Measurements from ENCODE around the gene NSF. TPM values are rescaled to one million over a fixed set of nuclear protein-coding genes. Genes with fewer than 3 reads are reported as not detected.
"Not testable (repeated sequence)": the region's sequence is repeated elsewhere in the genome, so short reads cannot be mapped to it uniquely, and the experiment has no call there.

The NSF gene
- total RNA-seq, 4 donors from 2014 or later: 21.0 to 33.7 (median 28.0) TPM

- WGBS, 2 donors: no CpG with 5 or more reads among the region's 2 CpGs
- intact Hi-C loops (cut with DNase I; ENCODE audit: low total_unique reads); DNase-seq (ENCODE audit: low spot score in 2 of 2); H3K4me3 ChIP-seq (ENCODE audit: low read depth, poor library complexity, severe bottlenecking): not testable (repeated sequence)
Measured at GRCh38 chr17:46611304-46611703, 20.8 kb downstream of the NSF start.

- intact Hi-C loops (cut with DNase I; ENCODE audit: low total_unique reads): not testable (repeated sequence)
- WGBS, 2 donors: no CpG with 5 or more reads among the region's 1 CpG
Measured at GRCh38 chr17:46613876-46614275, 23.4 kb downstream of the NSF start.

GRCh38 chr17:46617121-46617520 lies 26.7 kb downstream of the NSF start:
- intact Hi-C loops (cut with DNase I; ENCODE audit: low total_unique reads); H3K4me3 ChIP-seq (ENCODE audit: low read depth, poor library complexity, severe bottlenecking); DNase-seq (ENCODE audit: low spot score in 2 of 2): not testable (repeated sequence)
- no CpG with 5 or more reads among the region's 3 CpGs for WGBS, 2 donors

More at GRCh38 chr17:46613876-46614275, 23.4 kb downstream of the NSF start:
- DNase-seq (ENCODE audit: low spot score in 2 of 2); H3K4me3 ChIP-seq (ENCODE audit: low read depth, poor library complexity, severe bottlenecking): not testable (repeated sequence)

GRCh38 chr17:46618975-46619374 lies 28.5 kb downstream of the NSF start:
- no CpG with 5 or more reads among the region's 1 CpG for WGBS, 2 donors
- H3K4me3 ChIP-seq (ENCODE audit: low read depth, poor library complexity, severe bottlenecking); DNase-seq (ENCODE audit: low spot score in 2 of 2); intact Hi-C loops (cut with DNase I; ENCODE audit: low total_unique reads): not testable (repeated sequence)

- DNase-seq (ENCODE audit: low spot score in 2 of 2); intact Hi-C loops (cut with DNase I; ENCODE audit: low total_unique reads): not testable (repeated sequence)
Measured at GRCh38 chr17:46623790-46624189, 33.3 kb downstream of the NSF start.

GRCh38 chr17:46624726-46625125 lies 34.3 kb downstream of the NSF start:
- no CpG with 5 or more reads among the region's 5 CpGs for WGBS, 2 donors
- intact Hi-C loops (cut with DNase I; ENCODE audit: low total_unique reads); DNase-seq (ENCODE audit: low spot score in 2 of 2); H3K4me3 ChIP-seq (ENCODE audit: low read depth, poor library complexity, severe bottlenecking): not testable (repeated sequence)

More at GRCh38 chr17:46623790-46624189, 33.3 kb downstream of the NSF start:
- no CpG with 5 or more reads among the region's 2 CpGs for WGBS, 2 donors
- H3K4me3 ChIP-seq (ENCODE audit: low read depth, poor library complexity, severe bottlenecking): not testable (repeated sequence)

- intact Hi-C loops (cut with DNase I; ENCODE audit: low total_unique reads); H3K4me3 ChIP-seq (ENCODE audit: low read depth, poor library complexity, severe bottlenecking); DNase-seq (ENCODE audit: low spot score in 2 of 2): not testable (repeated sequence)
- no CpG with 5 or more reads among the region's 2 CpGs for WGBS, 2 donors
Measured at GRCh38 chr17:46627452-46627851, 37.0 kb downstream of the NSF start.

GRCh38 chr17:46628753-46629436 lies 38.4 kb downstream of the NSF start:
- intact Hi-C loops (cut with DNase I; ENCODE audit: low total_unique reads); DNase-seq (ENCODE audit: low spot score in 2 of 2); H3K4me3 ChIP-seq (ENCODE audit: low read depth, poor library complexity, severe bottlenecking): not testable (repeated sequence)
- WGBS, 2 donors: no CpG with 5 or more reads among the region's 5 CpGs

GRCh38 chr17:46632146-46632545 lies 41.7 kb downstream of the NSF start:
- no CpG with 5 or more reads among the region's 3 CpGs for WGBS, 2 donors

GRCh38 chr17:46634844-46635243 lies 44.4 kb downstream of the NSF start:
- H3K4me3 ChIP-seq (ENCODE audit: low read depth, poor library complexity, severe bottlenecking); intact Hi-C loops (cut with DNase I; ENCODE audit: low total_unique reads); DNase-seq (ENCODE audit: low spot score in 2 of 2): not testable (repeated sequence)

More at GRCh38 chr17:46632146-46632545, 41.7 kb downstream of the NSF start:
- H3K4me3 ChIP-seq (ENCODE audit: low read depth, poor library complexity, severe bottlenecking); intact Hi-C loops (cut with DNase I; ENCODE audit: low total_unique reads); DNase-seq (ENCODE audit: low spot score in 2 of 2): not testable (repeated sequence)

GRCh38 chr17:46641861-46642656 lies 51.6 kb downstream of the NSF start:
- H3K4me3 ChIP-seq (ENCODE audit: low read depth, poor library complexity, severe bottlenecking); DNase-seq (ENCODE audit: low spot score in 2 of 2); intact Hi-C loops (cut with DNase I; ENCODE audit: low total_unique reads): not testable (repeated sequence)
- WGBS, 2 donors: 0% methylated on average over 1 of the region's 2 CpGs; no CpG with 5 or more reads in 1 of the 2 donors

GRCh38 chr17:46647251-46647650 lies 56.8 kb downstream of the NSF start:
- DNase-seq (ENCODE audit: low spot score in 2 of 2); H3K4me3 ChIP-seq (ENCODE audit: low read depth, poor library complexity, severe bottlenecking); intact Hi-C loops (cut with DNase I; ENCODE audit: low total_unique reads): not testable (repeated sequence)
- WGBS, 2 donors: no CpG with 5 or more reads among the region's 2 CpGs

GRCh38 chr17:46647688-46648278 lies 57.3 kb downstream of the NSF start:
- DNase-seq (ENCODE audit: low spot score in 2 of 2); H3K4me3 ChIP-seq (ENCODE audit: low read depth, poor library complexity, severe bottlenecking); intact Hi-C loops (cut with DNase I; ENCODE audit: low total_unique reads): not testable (repeated sequence)
- no CpG with 5 or more reads among the region's 2 CpGs for WGBS, 2 donors

- DNase-seq (ENCODE audit: low spot score in 2 of 2); H3K4me3 ChIP-seq (ENCODE audit: low read depth, poor library complexity, severe bottlenecking); intact Hi-C loops (cut with DNase I; ENCODE audit: low total_unique reads): not testable (repeated sequence)
- 92 to 100% methylated on average over 7 of the region's 7 CpGs for WGBS, 2 donors
Measured at GRCh38 chr17:46649246-46649645, 58.8 kb downstream of the NSF start.
